ENCODE results near the gene SNX3. TPM values are rescaled to one million over a fixed set of nuclear protein-coding genes. Genes with fewer than 3 reads are reported as not detected.
"Not testable (repeated sequence)": the region's sequence is repeated elsewhere in the genome, so short reads cannot be mapped to it uniquely, and the experiment has no call there.

SNX3 gene
- total RNA-seq, 2 experiments from 2014 or later = 77.1 to 112 TPM

GRCh38 chr6:108263371-108263770 lies 2.5 kb upstream of the SNX3 start:
- Mint-ChIP-seq H3K27ac (no peak overlapping the region), H3K9me3 (ENCODE audit: low read depth) (no peaks in the 10 kb centered on the region), H3K4me1 (peaks cover 13% of the 10 kb centered on the region), H3K4me3 (no peak overlapping the region), H3K27me3 (no peaks in the 10 kb centered on the region), H3K36me3 (ENCODE audit: low read depth) (no peaks in the 10 kb centered on the region)
- ChIA-PET POLR2A (no interaction called here), CTCF (no interaction called here)
- ATAC-seq (no peak), DNase-seq (no peak)
- intact Hi-C loops (cut with DNase I, micrococcal nuclease) = loop anchor here (5.0 to 10.0 kb wide), 2 partner anchors 539 to 1119 kb away; partner anchors contain the start of gene CD164 (in 1 of the 2)

GRCh38 chr6:108260126-108260808 lies 573 bp downstream of the SNX3 start:
- Mint-ChIP-seq H3K36me3 (ENCODE audit: low read depth) (peaks cover 4% of the 10 kb centered on the region), H3K4me3 (peak overlapping the region; percentile 80), H3K4me1 (peaks cover 23% of the 10 kb centered on the region), H3K27me3 (no peaks in the 10 kb centered on the region), H3K9me3 (ENCODE audit: low read depth) (no peaks in the 10 kb centered on the region), H3K27ac (peak overlapping the region; percentile 69)
- DNase-seq (peak; percentile 52), ATAC-seq (no peak)
- CTCF ChIA-PET = interaction anchor here (0.8 to 2.9 kb wide), 6 partner anchors 21 to 296 kb away, joined by 3 to 10 read pairs (median 5); partner anchors contain the start of gene AFG1L
- intact Hi-C loops (cut with DNase I, micrococcal nuclease) = loop anchor here (2.0 to 10.0 kb wide), 5 partner anchors 185 to 1231 kb away; partner anchors contain the start of genes CD164 (in 1 of the 2) and MTRES1 (in 1 of the 2)
- POLR2A ChIA-PET = interaction anchor here (0.6 to 1.6 kb wide), 4 partner anchors 35 to 808 kb away, joined by 5 to 17 read pairs (median 5); partner anchors contain the start of gene AFG1L

- CTCF ChIA-PET = interaction anchor here (0.6 to 1.5 kb wide), 3 partner anchors 11 to 121 kb away, joined by 3 read pairs; no protein-coding TSS in a partner anchor
- no peaks in the 10 kb centered on the region for H3K9me3 Mint-ChIP-seq (ENCODE audit: low read depth)
- H3K27me3 Mint-ChIP-seq = no peaks in the 10 kb centered on the region
- H3K36me3 Mint-ChIP-seq (ENCODE audit: low read depth) = peaks cover 19% of the 10 kb centered on the region
- H3K27ac Mint-ChIP-seq = no peak overlapping the region
- POLR2A ChIA-PET = no interaction called here
- DNase-seq (no peak), ATAC-seq (no peak)
- intact Hi-C loops (cut with DNase I, micrococcal nuclease) = loop anchor here in 1 of 2 experiments (5.0 kb wide), 1 partner anchor 238 kb away; no protein-coding TSS in a partner anchor
- H3K4me1 Mint-ChIP-seq = peaks cover 55% of the 10 kb centered on the region
- no peak overlapping the region for H3K4me3 Mint-ChIP-seq
Observed at GRCh38 chr6:108254433-108255410, 6.1 kb downstream of the SNX3 start.

- Mint-ChIP-seq H3K36me3 (ENCODE audit: low read depth) (peaks cover 20% of the 10 kb centered on the region), H3K4me1 (peaks cover 55% of the 10 kb centered on the region), H3K27ac (no peak overlapping the region), H3K27me3 (no peaks in the 10 kb centered on the region), H3K4me3 (no peak overlapping the region), H3K9me3 (ENCODE audit: low read depth) (no peaks in the 10 kb centered on the region)
- ATAC-seq (no peak), DNase-seq (no peak)
- CTCF ChIA-PET = interaction anchor here (0.6 kb wide), 2 partner anchors 16 to 95 kb away, joined by 3 read pairs; no protein-coding TSS in a partner anchor
- POLR2A ChIA-PET = no interaction called here
- intact Hi-C loops (cut with DNase I, micrococcal nuclease) = loop anchor here in 1 of 2 experiments (5.0 kb wide), 1 partner anchor 239 kb away; no protein-coding TSS in a partner anchor
Observed at GRCh38 chr6:108253241-108253640, 7.6 kb downstream of the SNX3 start.

GRCh38 chr6:108252055-108252454 lies 8.8 kb downstream of the SNX3 start:
- no peak overlapping the region for H3K4me3 Mint-ChIP-seq
- ChIA-PET POLR2A (no interaction called here), CTCF (interaction anchor here (0.7 to 1.0 kb wide), 4 partner anchors 7 to 241 kb away, joined by 3 to 4 read pairs (median 3); no protein-coding TSS in a partner anchor)
- peaks cover 53% of the 10 kb centered on the region for H3K4me1 Mint-ChIP-seq
- H3K36me3 Mint-ChIP-seq (ENCODE audit: low read depth) = peaks cover 26% of the 10 kb centered on the region
- ATAC-seq (no peak), DNase-seq (no peak)
- no peaks in the 10 kb centered on the region for H3K27me3 Mint-ChIP-seq
- H3K9me3 Mint-ChIP-seq (ENCODE audit: low read depth) = no peaks in the 10 kb centered on the region
- no peak overlapping the region for H3K27ac Mint-ChIP-seq
- intact Hi-C loops (cut with DNase I, micrococcal nuclease) = loop anchor here in 1 of 2 experiments (5.0 kb wide), 1 partner anchor 240 kb away; no protein-coding TSS in a partner anchor

GRCh38 chr6:108251252-108251651 lies 9.6 kb downstream of the SNX3 start:
- H3K4me1 Mint-ChIP-seq = peaks cover 48% of the 10 kb centered on the region
- ChIA-PET CTCF (interaction anchor here (0.6 to 1.1 kb wide), 6 partner anchors 8 to 242 kb away, joined by 3 to 4 read pairs (median 3); no protein-coding TSS in a partner anchor), POLR2A (no interaction called here)
- DNase-seq (no peak), ATAC-seq (no peak)
- H3K27ac Mint-ChIP-seq = no peak overlapping the region
- H3K4me3 Mint-ChIP-seq = no peak overlapping the region
- peaks cover 30% of the 10 kb centered on the region for H3K36me3 Mint-ChIP-seq (ENCODE audit: low read depth)
- intact Hi-C loops (cut with DNase I, micrococcal nuclease) = loop anchor here in 1 of 2 experiments (5.0 kb wide), 1 partner anchor 241 kb away; no protein-coding TSS in a partner anchor
- H3K9me3 Mint-ChIP-seq (ENCODE audit: low read depth) = no peaks in the 10 kb centered on the region
- no peaks in the 10 kb centered on the region for H3K27me3 Mint-ChIP-seq

GRCh38 chr6:108250240-108250866 lies 10.5 kb downstream of the SNX3 start:
- DNase-seq (no peak), ATAC-seq (no peak)
- ChIA-PET CTCF (interaction anchor here (0.7 to 1.1 kb wide), 3 partner anchors 9 to 276 kb away, joined by 3 read pairs; no protein-coding TSS in a partner anchor), POLR2A (no interaction called here)
- peaks cover 48% of the 10 kb centered on the region for H3K4me1 Mint-ChIP-seq
- peaks cover 37% of the 10 kb centered on the region for H3K36me3 Mint-ChIP-seq (ENCODE audit: low read depth)
- H3K27ac Mint-ChIP-seq = no peak overlapping the region
- intact Hi-C loops (cut with DNase I, micrococcal nuclease) = loop anchor here in 1 of 2 experiments (5.0 kb wide), 1 partner anchor 242 kb away; no protein-coding TSS in a partner anchor
- peaks cover 3% of the 10 kb centered on the region for H3K9me3 Mint-ChIP-seq (ENCODE audit: low read depth)
- no peak overlapping the region for H3K4me3 Mint-ChIP-seq
- H3K27me3 Mint-ChIP-seq = no peaks in the 10 kb centered on the region

- no peak overlapping the region for H3K27ac Mint-ChIP-seq
- ChIA-PET POLR2A (interaction anchor here (0.6 kb wide), 1 partner anchor 175 kb away, joined by 3 read pairs; no protein-coding TSS in a partner anchor), CTCF (interaction anchor here (0.6 to 0.8 kb wide), 3 partner anchors 25 to 1209 kb away, joined by 3 read pairs; no protein-coding TSS in a partner anchor)
Observed at GRCh38 chr6:108247965-108248536, 12.8 kb downstream of the SNX3 start.

GRCh38 chr6:108245095-108245494 lies 15.7 kb downstream of the SNX3 start:
- DNase-seq; H3K27me3 Mint-ChIP-seq; H3K27ac Mint-ChIP-seq; intact Hi-C loops (cut with DNase I, micrococcal nuclease); ATAC-seq; POLR2A ChIA-PET; H3K4me3 Mint-ChIP-seq: not testable (repeated sequence)
- CTCF ChIA-PET = interaction anchor here (0.6 kb wide), 1 partner anchor 248 kb away, joined by 3 read pairs; no protein-coding TSS in a partner anchor
- Mint-ChIP-seq H3K9me3 (ENCODE audit: low read depth) (peaks cover 15% of the 10 kb centered on the region), H3K4me1 (peaks cover 28% of the 10 kb centered on the region), H3K36me3 (ENCODE audit: low read depth) (peaks cover 49% of the 10 kb centered on the region)

More at GRCh38 chr6:108247965-108248536, 12.8 kb downstream of the SNX3 start:
- no peak for ATAC-seq
- Mint-ChIP-seq H3K36me3 (ENCODE audit: low read depth) (peaks cover 35% of the 10 kb centered on the region), H3K4me1 (peaks cover 39% of the 10 kb centered on the region), H3K27me3 (no peaks in the 10 kb centered on the region), H3K9me3 (ENCODE audit: low read depth) (peaks cover 6% of the 10 kb centered on the region), H3K4me3 (no peak overlapping the region)
- intact Hi-C loops (cut with DNase I, micrococcal nuclease) = no loop called here
- no peak for DNase-seq

GRCh38 chr6:108243836-108244235 lies 17.0 kb downstream of the SNX3 start:
- peaks cover 59% of the 10 kb centered on the region for H3K36me3 Mint-ChIP-seq (ENCODE audit: low read depth)
- H3K27ac Mint-ChIP-seq = no peak overlapping the region
- CTCF ChIA-PET = no interaction called here
- no peak overlapping the region for H3K4me3 Mint-ChIP-seq
- H3K4me1 Mint-ChIP-seq = peaks cover 26% of the 10 kb centered on the region
- ATAC-seq = no peak
- peaks cover 15% of the 10 kb centered on the region for H3K9me3 Mint-ChIP-seq (ENCODE audit: low read depth)
- intact Hi-C loops (cut with DNase I, micrococcal nuclease) = no loop called here
- DNase-seq = no peak
- H3K27me3 Mint-ChIP-seq = no peaks in the 10 kb centered on the region
- POLR2A ChIA-PET = no interaction called here

Measured in activated CD4-positive, alpha-beta T cell treated with anti-CD3 and anti-CD28 coated beads for 36 hours (primary cell).